Stimulated activated CD4-positive, alpha-beta T cell treated with anti-CD3 and anti-CD28 coated beads, Interleukin-4, amount 100 ng/mL, for 4 hours (primary cell): ENCODE results near the gene MGLL.

Experiments used
- DNase-seq, 2 experiments: peaks; one replicate each; pipeline ENCODE4 v3.0.0-alpha.2; 2020

The MGLL gene

DNA sequence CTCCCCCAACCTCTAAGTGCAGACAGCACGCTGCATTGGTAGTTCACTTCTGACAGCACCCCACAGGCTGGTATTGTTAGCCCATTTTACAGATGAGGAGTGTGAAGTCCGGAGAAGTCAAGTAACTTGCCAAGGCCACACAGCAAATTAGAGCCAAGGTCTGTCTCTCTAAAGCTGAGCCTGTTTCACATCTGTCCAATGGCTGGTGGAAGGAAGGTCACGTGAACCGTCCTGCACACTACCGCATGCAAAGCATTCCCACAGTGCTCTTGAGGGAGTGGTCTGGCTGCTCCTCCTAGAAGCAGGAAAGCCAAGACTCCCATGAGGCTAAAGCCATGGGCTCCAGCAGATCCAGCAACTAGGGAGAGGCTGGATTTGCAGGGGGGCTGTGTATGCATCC, 50.0 kb downstream of the MGLL start:
- DNase-seq: no peak

DNA sequence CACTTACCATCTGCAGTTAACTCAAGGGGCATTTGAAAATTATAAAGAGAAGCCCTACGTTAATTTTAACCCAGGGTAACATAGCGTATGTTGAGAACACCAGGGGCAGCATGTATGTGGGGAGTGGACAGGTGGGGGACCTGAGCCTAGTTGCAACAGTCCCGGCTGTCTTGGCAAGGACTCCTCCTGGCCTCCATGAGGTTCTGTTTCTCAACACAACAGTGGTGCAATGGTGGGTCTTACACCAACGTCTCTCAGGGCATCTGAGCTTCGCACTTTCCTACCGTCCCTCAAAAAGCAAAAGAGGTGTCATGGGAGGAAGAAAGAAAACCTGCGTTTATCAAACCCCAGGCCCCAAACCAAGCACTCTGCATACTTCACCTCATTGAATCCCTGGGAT, 50.6 kb downstream of the MGLL start:
- DNase-seq: no peak

DNA sequence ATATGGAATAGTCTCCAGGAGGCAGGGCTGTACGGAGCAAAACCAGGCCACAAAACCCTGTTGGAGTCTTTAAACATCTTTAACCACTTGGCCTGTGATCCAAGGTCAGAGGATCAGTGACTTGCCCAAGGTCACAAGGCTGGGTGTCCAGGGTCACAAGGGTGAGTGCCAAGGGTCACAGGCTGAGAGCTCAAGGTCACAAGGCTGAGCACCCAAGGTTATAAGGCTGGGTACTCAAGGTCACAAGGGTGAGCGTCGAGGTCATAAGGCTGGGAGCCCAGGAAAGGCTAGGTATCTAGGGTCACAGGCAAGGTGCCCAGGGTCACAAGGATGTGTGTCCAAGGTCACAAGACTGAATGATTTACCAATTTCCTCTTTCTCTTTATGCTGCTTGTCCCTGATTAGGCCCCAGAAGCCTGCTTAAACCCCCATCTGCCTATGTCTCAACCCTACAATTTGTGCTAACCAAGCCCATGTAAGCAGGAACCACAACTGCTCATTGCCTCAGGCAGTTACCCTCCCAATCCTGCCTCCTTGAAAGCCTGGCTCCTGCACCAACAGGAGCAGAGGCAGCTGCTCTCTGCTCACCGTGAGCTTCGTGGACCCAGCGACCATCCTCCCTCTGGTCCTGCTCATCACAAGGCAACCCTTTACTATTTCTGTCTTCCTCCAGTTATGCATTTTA, 51.5 kb downstream of the MGLL start:
- no peak for DNase-seq

DNA sequence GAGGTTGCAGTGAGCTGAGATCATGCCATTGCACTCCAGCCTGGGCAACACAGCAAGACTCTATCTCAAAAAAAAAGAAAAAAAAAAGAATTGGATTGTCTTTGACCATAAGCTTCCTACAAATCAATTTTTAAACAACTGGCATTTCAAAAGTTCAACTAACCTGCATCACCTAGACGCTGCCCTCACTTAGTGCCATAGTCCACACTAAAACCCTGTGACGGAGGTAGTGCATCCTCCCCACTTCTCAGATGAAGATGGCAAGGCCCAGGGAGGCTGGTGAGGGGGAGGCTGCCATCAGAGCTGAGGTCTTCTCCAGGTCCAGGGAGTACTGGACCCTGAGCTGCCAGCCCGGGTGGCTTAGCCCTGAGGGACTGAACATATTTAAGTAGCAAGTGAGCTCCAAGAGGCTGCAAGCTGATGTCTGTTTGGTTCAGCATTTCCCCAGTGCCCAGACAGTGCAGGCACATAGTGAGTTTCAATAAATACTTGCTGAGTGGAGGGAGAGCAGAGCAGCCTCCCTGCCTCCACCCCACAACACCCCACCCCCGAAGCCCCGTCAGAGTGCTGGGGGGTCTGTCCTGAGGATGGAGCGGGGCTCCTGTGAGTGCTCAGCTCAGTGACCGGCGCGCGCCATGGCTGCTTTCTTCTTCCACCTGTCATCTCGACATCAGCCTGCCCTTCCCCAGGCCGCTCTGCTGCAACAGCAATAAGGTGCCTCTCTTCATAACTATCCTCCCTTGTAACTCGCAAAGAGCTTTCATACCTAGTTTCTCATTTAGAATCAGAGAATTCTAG, 52.8 kb downstream of the MGLL start:
- DNase-seq: no peak

DNA sequence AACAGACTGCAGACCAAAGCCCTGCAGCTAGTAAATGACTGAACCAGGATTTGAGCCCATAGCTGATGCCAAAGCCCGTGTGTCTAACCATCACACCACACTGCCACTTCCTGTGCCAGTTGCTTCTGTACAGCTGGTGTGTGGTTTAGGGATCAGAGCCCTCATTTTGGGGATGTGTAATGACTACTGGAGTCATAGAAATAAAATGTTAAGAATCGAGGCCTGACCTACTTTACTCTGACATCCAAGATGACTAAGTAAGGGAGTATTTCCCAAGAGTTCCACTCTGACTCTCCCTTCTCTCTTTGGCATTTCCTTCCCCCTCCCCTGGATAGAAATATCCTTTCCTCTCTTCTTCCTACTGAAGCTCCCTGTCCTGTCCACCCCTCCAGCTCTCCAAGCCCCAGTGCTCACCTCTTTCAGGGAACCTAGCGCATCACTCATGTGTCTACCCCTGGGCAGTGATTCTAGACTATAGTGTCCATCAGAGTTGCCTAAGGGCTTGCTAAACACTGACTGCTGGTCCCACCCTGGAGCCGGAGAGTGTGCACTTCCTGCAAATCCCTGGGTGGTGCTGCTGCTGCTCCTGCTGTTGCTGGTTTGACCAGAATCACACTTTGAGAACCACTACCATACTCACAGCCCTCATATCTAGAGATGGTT, 53.8 kb downstream of the MGLL start:
- no peak for DNase-seq

DNA sequence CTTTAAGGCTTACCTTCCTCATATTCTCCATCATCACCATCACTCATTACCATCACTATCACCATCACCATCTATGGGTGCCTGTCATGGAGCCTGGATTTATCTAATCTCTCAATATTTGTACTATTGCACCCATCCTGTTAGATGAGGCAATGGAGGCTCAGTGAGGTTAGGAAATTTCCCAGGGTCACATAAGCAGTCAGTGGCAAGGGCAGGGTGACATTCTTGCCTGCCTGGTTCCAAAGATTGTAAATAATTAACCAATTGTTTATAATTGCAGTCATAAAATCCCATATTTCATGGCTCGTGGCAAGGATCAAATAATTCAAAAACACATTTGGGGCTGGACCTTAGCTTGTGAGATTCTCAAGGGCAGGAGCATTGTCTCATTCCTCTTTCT, 55.2 kb downstream of the MGLL start:
- DNase-seq: no peak

DNA sequence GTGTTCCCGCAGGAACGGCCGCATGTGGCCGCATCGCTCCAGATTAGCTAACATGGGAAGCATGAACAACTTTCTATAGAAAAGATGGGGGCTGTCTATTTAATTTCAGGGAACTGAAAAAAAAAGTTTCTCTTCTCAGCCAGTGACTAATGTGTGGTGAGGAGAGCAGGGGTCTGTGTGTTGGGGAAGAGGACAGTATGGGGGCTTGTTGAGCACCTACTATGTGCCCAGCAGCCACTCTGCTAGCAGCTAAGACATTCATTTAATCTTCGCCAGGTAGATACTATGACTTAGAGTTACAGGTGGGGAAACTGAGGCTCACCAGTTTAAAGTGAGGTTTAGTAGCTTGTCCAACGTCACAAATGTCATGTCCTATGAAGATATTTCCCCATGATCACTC, 56.6 kb downstream of the MGLL start:
- no peak for DNase-seq

DNA sequence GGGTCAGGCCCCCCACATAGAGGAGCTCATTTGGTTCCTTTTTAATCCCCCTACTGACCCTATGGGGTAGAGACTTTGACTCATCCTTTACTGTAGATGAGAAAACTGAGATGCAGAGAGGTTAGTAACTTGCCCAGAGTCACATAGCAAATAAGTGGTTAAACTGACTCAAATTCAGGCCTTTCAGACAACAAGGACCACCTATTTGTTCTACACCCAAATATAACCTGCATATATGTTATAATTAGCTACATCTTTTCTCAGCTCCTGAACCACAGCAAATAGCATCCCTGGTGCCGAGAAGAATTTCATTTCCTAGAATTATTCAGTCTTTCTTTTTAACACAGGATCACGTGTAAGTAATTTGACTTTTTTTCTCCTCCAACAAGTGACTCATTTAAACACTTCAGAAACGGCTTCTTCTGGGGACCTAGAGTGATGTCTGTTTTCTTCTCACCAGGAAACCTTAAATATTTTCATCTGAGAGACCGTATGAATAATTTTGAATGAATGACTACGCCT, 57.4 kb downstream of the MGLL start:
- no peak for DNase-seq

DNA sequence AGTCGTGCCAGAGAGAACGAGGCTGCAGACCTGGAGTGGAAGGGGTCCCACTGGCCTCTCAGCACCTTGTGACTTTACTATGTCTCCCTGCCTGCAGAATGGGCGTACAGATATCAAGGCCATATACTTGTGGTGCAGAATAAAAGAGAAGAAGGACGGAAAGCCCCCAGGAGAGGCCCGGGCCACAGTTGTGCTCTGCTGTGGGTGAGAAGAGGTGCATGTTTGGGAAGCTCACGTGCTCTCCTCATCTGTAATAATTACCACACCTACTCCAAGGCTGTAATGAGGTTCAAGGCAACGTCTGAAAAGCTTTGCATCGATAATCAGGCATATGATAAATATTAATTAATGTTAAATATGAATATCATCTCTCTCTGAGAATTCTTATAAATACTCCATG, 58.0 kb downstream of the MGLL start:
- no peak for DNase-seq

DNA sequence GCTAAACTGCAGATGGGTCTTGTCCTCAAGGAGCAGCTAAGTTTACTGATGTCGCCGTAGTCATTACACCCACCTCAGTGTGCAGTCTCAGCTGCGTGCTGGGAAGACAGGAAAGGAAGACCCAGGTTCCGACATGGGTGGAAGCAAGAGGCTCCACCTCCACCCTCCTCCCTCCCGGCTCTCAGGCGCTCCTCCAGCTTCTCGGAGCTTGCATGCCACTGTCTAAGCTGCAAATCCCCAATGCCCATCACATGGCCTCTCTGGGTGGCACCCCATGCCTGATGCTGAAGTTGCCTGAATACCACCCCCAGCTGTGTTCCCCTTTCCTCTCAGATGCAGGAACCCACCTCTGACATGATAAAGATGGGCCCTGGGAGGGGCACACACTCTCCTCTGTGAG, 58.5 kb downstream of the MGLL start:
- no peak for DNase-seq

DNA sequence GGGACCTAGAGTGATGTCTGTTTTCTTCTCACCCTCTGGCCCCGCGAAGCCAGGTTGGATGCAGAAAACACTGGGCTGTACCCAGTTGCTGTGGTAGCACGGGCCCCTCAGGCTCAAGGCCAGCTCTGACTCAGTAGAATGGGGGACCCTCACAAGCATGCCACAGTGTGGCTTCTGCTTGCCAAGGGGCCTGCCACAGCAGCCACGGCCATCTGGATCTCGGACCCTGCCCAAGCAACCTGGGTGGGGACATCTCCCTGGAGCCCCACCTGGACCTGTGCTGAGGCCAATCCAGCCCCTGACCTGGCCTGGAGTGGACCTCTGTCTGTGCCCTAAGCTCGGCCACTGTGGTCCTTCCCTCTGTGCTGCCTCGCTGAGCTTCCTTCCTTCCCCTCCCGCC, 59.0 kb downstream of the MGLL start:
- no peak for DNase-seq

DNA sequence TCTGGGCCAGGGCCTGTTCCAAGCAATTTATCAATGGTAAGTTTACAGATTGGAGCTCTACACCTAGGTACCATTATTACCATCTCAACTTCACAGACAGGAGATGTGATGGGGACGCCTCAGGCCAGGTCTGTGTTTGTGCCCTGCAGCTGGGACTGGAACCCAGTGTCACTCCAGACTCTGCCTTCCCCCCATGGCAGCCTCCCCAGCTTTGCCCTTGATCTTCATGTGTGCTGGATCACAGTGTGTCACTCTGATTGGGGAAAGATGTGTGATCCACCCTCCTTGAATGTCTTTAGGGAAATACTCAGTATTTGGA, 59.6 kb downstream of the MGLL start:
- DNase-seq: no peak

DNA sequence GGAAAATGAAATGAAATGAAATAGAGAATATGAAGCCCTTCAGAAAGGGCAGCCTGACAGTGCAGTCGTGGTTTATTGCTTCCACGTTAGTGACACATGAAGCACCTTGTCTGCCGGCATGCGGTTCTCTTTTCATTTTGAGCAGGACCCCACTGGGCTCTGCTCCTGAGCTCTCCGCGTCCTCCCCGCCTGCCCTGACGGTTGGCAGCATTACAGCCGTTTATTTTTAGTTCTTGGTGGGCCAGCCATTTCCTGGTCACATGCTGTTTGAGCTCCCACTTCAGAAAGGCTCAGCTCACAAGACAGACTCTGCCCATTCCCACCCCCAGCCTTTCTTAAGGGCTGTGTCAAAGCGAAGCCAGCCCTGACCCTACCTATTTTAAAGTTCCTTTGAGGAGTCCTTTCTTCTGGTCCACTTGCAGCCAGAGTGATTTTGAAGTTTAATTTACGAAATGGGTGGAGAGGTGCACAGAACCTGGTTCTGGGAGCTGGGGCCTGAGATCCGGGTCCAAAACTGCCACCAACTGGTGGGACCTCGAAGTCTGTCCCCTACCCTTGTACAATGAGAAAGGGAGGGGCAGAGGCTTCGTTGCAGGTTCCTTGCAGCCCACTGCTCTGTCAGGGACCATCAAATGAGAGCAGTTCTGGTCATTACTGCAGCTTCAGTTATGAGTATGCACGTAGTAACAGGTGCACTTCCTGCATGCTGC, 60.1 kb downstream of the MGLL start:
- no peak for DNase-seq

DNA sequence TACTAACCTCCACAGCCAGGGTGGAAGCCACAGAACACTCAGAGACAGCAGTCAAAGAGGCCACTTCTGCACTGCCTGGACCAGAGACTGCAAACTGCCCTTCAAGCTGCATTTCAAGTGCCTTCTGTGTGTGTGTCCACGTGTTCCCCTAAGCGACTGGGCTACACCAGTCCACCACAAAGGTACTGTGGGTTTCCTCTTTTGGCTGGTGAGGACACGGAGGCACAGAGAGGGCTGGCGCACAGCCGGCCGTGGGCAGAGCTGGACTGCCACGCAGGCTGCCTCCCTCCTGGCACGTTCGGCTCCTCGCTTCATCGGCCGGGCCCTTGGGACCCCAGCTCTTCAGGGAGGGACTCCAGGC, 60.9 kb downstream of the MGLL start:
- no peak for DNase-seq

DNA sequence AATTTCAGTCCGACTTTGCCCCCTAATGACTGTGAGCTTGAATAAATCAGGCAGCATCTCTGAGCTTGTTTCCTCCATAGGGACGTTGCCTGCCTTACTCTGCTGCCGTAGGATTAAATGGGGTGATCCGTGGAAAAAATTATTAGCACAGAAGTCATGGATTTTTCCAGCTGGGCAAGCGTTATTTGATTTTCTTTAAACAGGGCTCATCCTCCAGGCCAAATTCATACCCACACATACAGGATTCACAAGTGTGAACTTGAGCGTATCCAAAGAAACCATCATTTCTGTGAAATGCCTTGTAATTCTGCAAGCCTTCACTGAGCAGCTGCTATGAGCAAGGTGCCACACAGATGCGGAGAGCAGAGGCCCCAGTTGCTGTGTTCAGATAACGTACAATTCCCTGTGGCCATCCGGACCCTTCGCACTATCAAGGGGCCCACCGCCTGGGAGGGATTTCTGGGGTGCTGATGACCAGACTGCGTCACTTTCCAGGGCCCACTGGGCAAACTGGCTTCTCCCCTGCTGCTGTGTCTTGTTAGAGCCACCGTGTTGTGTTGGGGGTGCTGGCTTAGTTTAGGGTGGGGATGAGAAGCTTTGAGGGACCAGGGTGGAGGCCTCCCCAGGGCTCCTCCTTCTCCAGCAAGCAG, 61.4 kb downstream of the MGLL start:
- DNase-seq: no peak

DNA sequence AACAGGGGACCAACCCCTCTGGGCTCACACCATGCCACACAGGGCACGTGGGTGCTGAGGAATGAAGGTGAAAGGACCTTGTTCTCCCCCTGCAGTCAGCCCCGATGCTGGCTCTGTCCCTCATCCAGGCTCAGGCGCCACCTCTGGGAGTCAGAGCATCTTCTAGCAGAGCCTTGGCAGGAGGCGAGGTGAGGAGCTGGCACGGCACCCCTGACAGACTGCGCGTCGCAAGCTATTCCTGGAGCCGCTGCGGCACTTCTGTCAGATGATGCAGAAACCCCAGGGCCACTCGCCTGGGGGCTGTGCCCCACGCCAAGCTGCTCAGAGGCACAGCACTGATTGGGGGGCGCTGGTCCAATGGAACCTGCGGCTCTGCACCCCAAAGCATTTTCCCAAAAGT, 62.0 kb downstream of the MGLL start:
- no peak for DNase-seq

DNA sequence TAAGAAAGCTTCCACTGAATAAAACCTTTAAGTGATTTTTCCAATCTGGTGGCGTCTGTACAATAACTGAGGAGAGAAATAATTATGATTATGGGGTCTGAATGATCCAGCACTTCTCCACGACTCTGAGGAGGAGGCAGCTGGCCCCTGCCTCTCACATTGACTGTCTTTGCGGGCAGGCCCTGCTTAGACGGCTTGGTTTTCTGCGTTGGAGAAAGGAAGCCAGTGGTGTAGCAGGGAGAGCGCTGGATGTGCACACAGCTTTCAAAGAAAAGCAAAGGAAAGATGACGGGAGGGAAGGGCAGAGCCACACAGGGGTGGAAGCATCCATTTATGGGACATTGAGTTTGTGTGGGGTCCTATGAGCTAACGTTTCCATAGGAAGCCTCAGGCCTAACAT, 62.5 kb downstream of the MGLL start:
- DNase-seq: no peak

DNA sequence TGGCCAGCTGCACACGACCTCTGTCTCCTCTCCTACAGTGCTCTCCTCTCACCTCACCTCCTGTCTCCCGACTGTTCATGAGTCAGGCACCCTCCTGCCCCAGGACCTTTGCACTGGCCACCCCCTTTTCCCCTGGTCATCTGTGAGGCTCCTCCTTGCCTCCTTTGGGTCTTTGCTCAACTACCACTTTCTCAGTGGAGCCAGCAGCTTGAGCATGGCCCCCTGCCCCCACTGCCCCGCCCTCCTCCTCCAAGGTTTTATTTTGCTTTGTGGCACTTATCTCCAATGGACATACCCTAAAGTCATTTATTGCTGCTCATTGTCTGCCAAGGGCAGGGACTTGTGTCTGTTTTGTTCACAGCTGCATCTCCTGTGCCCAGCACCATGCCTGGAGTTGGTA, 64.3 kb downstream of the MGLL start:
- DNase-seq: no peak

DNA sequence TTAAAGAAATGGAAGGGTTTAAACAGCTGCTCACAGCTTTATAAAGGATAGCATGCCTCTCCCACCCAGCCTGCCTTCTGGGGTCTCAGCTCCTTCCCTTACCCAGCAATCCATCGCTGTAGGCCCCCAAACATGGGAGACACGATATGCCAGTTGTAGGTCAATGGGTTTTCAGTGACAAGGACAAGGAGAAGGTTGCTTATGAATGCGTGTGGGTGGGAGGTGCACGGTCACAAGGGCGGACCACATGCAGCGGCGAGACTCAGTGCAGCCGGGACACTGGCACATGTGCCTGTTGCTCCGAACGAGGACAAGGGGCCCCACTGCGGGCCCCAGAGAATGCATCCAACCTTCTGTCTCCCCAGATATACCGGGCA, 67.0 kb downstream of the MGLL start:
- DNase-seq: no peak

DNA sequence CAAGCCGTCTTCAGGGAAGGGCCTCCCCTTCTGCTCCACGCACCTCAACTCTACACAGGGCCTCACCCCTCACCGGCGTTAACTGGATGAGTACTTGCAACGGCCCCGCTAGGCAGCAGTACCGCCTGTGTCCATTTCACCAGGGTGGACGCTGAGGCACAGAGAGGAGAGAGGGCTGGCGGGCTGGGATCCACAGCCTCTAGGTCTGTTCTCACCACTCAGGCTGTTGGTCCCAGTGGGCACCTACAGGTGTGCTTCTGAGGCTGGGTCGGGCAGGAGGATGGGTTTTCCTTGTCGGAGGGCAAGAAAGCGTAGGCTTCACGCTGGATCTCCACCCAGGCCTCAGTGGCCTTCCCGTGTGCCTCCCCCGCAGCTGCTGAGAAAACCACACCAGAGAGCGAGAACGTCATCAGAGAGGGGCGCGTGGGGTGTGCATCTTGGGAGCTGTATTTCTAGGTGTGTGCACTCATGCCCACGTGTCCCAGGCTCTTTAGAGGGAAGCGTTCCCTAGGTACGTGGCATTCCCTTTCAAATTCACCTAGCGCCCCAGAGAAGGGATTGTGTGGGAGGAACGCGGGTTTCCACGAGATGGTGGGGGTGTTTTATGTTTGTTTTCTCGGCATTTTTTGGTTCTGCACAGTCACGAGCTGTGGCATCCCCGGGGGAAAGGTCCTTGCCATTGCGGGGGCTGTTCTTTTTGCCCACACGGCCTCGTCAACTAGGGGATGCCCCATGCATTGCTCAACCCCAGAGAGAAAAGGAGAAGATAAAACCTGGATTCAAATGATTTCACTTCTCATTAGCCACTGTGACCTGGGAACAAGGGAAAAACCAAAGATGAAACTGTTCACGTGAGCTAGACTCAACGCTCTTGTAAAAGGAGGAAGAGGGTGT, 67.7 kb downstream of the MGLL start:
- peak; percentile 24 to 64 for DNase-seq

DNA sequence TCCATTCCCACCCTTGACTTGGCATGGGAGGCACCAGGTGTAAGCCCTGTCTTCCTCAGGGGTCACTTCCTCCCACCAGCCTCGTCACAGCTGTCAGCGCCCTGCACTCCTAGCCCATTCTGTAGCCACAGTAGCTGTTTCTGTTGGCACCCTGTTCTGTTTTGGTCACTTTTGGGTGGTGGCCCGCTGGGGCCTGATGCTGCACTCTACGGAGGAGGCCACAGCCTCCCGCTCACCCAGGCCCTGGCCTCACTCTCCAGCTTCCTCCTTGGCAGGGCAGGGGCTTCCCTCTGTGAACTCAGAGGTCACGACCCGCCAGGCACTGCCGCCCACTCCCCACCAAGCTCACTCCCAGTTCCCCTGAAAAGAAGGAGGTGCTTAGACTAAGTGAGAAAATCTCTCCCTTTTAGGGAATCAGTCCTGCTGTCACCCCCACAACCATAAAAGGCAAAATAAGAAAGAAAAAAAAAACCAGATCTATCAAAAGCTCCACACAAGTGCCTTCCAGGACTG, 68.4 kb downstream of the MGLL start:
- no peak for DNase-seq

DNA sequence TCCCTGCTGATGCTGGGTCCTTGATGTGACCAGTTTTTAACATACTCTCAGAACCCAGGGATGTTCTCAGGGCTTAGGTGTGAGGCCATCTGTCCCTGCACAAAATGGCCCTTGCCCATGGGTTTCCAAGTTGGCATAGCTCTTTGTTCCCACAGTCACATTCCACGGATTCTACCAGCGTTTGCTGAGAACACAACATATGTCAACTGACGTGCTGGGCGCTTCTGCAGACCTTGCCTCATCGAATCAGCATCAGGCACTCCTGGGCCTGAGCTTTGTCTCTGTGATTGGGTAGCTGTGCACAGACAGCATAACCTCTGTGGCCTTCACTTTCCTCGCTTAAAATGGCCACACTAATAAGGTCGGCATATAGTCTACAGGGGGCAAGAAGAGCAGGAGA, 69.0 kb downstream of the MGLL start:
- DNase-seq: no peak
